Lower leg skin (tissue), 4 donors: ENCODE results near the gene APEH. TPM values are rescaled to one million over a fixed set of nuclear protein-coding genes. Genes with fewer than 3 reads are reported as not detected.

Experiments used
- DNase-seq, 2 donors: peaks; one replicate each; pipeline ENCODE4 v3.0.0-alpha.2; 2019; ENCODE audit warnings: low spot score in 2 of 2
- H3K4me3 ChIP-seq: fragments of 200-600 bp; sonication (generic); 2 replicates; pipeline ENCODE4 v1.5.1; 2017; ENCODE audit warnings: mild to moderate bottlenecking, low read depth; ENCODE audit not compliant: poor library complexity, severe bottlenecking
- CTCF ChIP-seq, 3 donors: fragments of 450-650 bp; IDR thresholded peaks; one replicate each; pipeline ENCODE4 v1.5.1; 2016; ENCODE audit warnings: antibody characterized with exemption in 3 of 3, mild to moderate bottlenecking in 3 of 3, moderate library complexity in 2 of 3
- POLR2A ChIP-seq, 2 donors: fragments of 450-650 bp; IDR thresholded peaks; one replicate each; pipeline ENCODE4 v1.6.1; 2016 to 2017; ENCODE audit warnings: antibody characterized with exemption in 2 of 2, mild to moderate bottlenecking in 1 of 2, moderate library complexity in 1 of 2
- WGBS, 2 donors: methylation state at CpG; one replicate each; pipeline ENCODE4 v1.1.5; 2018; 5-methylcytosine and 5-hydroxymethylcytosine counted together
- intact Hi-C: fragments of 100-400 bp; cut with DNase I; formaldehyde crosslinking; loops from one replicate; pipeline ENCODE4 v1.15.0; 2023; ENCODE audit warnings: low total_unique reads
- total RNA-seq, 4 donors: library from RNA; depleted of rRNA; stranded (reverse); fragments of >200 nt; gene quantifications; one replicate each; pipeline ENCODE4 v1.1.0, GENCODE V29; 2016

APEH gene
- total RNA-seq, 4 donors from 2014 or later = 73.8 to 92.4 (median 83.1) TPM

- no peak overlapping the region for H3K4me3 ChIP-seq
- WGBS, 2 donors = 80% methylated on average over 3 of the region's 3 CpGs
- intact Hi-C loops = no loop called here
- DNase-seq = no peak
- TF ChIP-seq CTCF (IDR thresholded peaks at IDR 0.05) (no peak), POLR2A (IDR thresholded peaks at IDR 0.05) (no peak)
These were observed 27.9 kb upstream of the APEH start for GRCh38 chr3:49646236-49646635.

GRCh38 chr3:49647741-49648140, 26.4 kb upstream of the APEH start:
- no peak for DNase-seq
- no peak for TF ChIP-seq CTCF (IDR thresholded peaks at IDR 0.05)
- no peak for TF ChIP-seq POLR2A (IDR thresholded peaks at IDR 0.05)
- no peak overlapping the region for H3K4me3 ChIP-seq
- intact Hi-C loops = no loop called here
- 49 to 53% methylated on average over 2 of the region's 2 CpGs for WGBS, 2 donors

- TF ChIP-seq POLR2A (IDR thresholded peaks at IDR 0.05) (no peak), CTCF (IDR thresholded peaks at IDR 0.05) (no peak)
- 77 to 90% methylated on average over 3 of the region's 3 CpGs for WGBS, 2 donors
- no peak overlapping the region for H3K4me3 ChIP-seq
- intact Hi-C loops = no loop called here
- DNase-seq = no peak
These were observed 25.7 kb upstream of the APEH start for GRCh38 chr3:49648354-49649019.

- WGBS, 2 donors = 92 to 100% methylated on average over 1 of the region's 1 CpG
- H3K4me3 ChIP-seq = no peak overlapping the region
- DNase-seq = no peak
- TF ChIP-seq POLR2A (IDR thresholded peaks at IDR 0.05) = no peak
- no peak for TF ChIP-seq CTCF (IDR thresholded peaks at IDR 0.05)
- intact Hi-C loops = no loop called here
These were observed 24.6 kb upstream of the APEH start for GRCh38 chr3:49649576-49649975.

GRCh38 chr3:49650177-49650576, 24.0 kb upstream of the APEH start:
- no peak overlapping the region for H3K4me3 ChIP-seq
- intact Hi-C loops = no loop called here
- WGBS, 2 donors = 93 to 94% methylated on average over 1 of the region's 1 CpG
- TF ChIP-seq CTCF (IDR thresholded peaks at IDR 0.05) (no peak), POLR2A (IDR thresholded peaks at IDR 0.05) (no peak)
- no peak for DNase-seq

GRCh38 chr3:49650637-49651036, 23.5 kb upstream of the APEH start:
- no peak for TF ChIP-seq POLR2A (IDR thresholded peaks at IDR 0.05)
- no peak for TF ChIP-seq CTCF (IDR thresholded peaks at IDR 0.05)
- intact Hi-C loops = no loop called here
- 74 to 77% methylated on average over 8 of the region's 8 CpGs for WGBS, 2 donors
- no peak for DNase-seq
- no peak overlapping the region for H3K4me3 ChIP-seq
